Upper lobe of left lung (tissue), 4 donors: Measurements from ENCODE around the gene ARF3.

ENCODE experiments used
- EP300 ChIP-seq, 4 donors: sonication (generic); formaldehyde crosslinking; IDR thresholded peaks; one replicate each; pipeline ENCODE4 v1.5.1; 2017; ENCODE audit warnings: antibody characterized with exemption in 4 of 4, control low read depth in 2 of 4
- POLR2A ChIP-seq, 4 donors: fragments of 450-650 bp; IDR thresholded peaks; one replicate each; pipeline ENCODE4 v1.5.1; 2016 to 2017; ENCODE audit warnings: antibody characterized with exemption in 4 of 4, mild to moderate bottlenecking in 2 of 4
- POLR2AphosphoS5 ChIP-seq, 2 donors: sonication (generic); formaldehyde crosslinking; IDR thresholded peaks; one replicate each; pipeline ENCODE4 v1.5.1; 2017; ENCODE audit warnings: antibody characterized with exemption in 2 of 2
- TF ChIP-seq, protein P1 (sequence below), 6 experiments: fragments of 450-650 bp in 4 of 6; fragments of 200-600 bp in 2 of 6; sonication (generic) in 2 of 6; IDR thresholded peaks; one replicate each; pipeline ENCODE4 v1.5.1; 2016 to 2019; ENCODE audit warnings: antibody characterized with exemption in 6 of 6

DNA sequence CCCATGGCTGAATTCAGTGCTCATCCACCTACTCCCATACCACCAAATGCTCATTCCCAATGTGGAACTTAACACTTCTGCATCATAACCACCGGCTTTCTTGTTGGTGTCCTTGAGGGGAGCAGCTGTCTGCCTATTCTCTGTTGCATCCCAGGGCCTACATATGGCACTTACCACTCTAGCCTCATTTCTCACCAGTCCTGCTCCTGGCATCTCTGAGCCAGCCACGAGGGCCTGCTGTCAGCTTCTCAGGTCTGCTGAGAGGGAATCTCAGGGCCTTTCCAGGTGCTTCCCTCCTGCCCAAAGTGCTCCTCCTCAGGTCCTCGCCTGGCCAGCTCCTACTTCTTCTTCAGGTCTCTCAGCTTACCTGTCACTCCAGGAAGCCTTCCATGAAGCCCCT lies 67.6 kb downstream of the ARF3 start:
- TF ChIP-seq, protein P1, sequence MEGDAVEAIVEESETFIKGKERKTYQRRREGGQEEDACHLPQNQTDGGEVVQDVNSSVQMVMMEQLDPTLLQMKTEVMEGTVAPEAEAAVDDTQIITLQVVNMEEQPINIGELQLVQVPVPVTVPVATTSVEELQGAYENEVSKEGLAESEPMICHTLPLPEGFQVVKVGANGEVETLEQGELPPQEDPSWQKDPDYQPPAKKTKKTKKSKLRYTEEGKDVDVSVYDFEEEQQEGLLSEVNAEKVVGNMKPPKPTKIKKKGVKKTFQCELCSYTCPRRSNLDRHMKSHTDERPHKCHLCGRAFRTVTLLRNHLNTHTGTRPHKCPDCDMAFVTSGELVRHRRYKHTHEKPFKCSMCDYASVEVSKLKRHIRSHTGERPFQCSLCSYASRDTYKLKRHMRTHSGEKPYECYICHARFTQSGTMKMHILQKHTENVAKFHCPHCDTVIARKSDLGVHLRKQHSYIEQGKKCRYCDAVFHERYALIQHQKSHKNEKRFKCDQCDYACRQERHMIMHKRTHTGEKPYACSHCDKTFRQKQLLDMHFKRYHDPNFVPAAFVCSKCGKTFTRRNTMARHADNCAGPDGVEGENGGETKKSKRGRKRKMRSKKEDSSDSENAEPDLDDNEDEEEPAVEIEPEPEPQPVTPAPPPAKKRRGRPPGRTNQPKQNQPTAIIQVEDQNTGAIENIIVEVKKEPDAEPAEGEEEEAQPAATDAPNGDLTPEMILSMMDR (IDR thresholded peaks at IDR 0.05), result no peak
- TF ChIP-seq POLR2A (IDR thresholded peaks at IDR 0.05) (no peak), EP300 (IDR thresholded peaks at IDR 0.05) (no peak), POLR2AphosphoS5 (IDR thresholded peaks at IDR 0.05) (no peak)
